ENCODE data around the gene EPSTI1.
A peak's percentile ranks its signal among the peaks of the same experiment; 100 is the strongest.
"Not testable (repeated sequence)": the region's sequence is repeated elsewhere in the genome, so short reads cannot be mapped to it uniquely, and the experiment has no call there.

EPSTI1 gene

GRCh38 chr13:42996584-42996983 is 4.5 kb upstream of the EPSTI1 start:
- Histone ChIP-seq H3K27me3 (peaks cover 8% of the 10 kb centered on the region), H3K4me1 (ENCODE audit: control insufficient read depth in 1 of 2, insufficient read depth in 1 of 2, low read depth in 1 of 2, low read length in 1 of 2) (peaks cover 12 to 16% of the 10 kb centered on the region in 2 experiments), H3K4me3 (ENCODE audit: low read depth in 1 of 2, low read length in 1 of 2) (no peak overlapping the region), H3K9me3 (no peaks in the 10 kb centered on the region), H3K36me3 (no peaks in the 10 kb centered on the region), H3K27ac (no peak overlapping the region)
- TF ChIP-seq CTCF (IDR thresholded peaks at IDR 0.05): no peak

DNA sequence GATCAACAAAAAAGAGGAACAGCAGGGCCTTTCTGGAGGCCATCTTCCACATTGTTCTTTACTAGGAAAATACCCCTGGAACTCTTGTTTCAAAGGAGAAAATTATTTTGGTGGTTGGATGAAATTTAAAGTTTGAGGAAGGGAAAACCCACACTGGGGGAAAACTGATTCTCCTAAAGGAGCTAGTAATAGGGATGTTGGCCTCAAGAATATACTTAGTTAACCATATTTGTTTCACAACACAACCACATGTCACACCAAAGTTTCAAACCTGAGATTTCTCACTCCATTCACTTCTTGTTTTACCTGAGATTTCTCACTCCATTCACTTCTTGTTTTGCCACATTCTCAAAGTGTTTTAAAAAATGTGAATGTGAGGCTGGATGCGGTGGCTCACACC is 2.8 kb upstream of the EPSTI1 start:
- H3K4me1 ChIP-seq (ENCODE audit: control insufficient read depth in 1 of 2, insufficient read depth in 1 of 2, low read depth in 1 of 2, low read length in 1 of 2): peaks cover 19 to 22% of the 10 kb centered on the region in 2 experiments
- H3K36me3 ChIP-seq: no peaks in the 10 kb centered on the region
- no peak overlapping the region for H3K27ac ChIP-seq
- peaks cover 21% of the 10 kb centered on the region for H3K27me3 ChIP-seq
- H3K9me3 ChIP-seq: no peaks in the 10 kb centered on the region
- H3K4me3 ChIP-seq (ENCODE audit: low read depth in 1 of 2, low read length in 1 of 2): no peak overlapping the region
- no peak for TF ChIP-seq CTCF (IDR thresholded peaks at IDR 0.05)

DNA sequence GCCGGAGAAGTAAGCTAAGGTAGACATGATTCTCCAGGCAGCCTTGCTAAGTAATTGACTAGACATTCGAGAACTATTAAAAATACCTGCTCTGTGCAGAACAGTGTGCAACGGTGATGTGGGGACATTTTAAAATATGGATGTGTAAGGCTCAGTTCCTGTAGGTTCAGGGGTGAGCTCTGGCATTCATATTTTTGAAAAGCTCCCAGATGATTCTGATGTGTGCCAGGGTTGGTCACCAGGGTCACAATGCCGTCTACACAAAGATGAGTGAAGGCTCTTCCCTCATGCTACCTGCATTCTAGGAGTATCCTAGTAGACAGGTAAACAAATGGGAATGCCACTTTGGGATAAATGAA is 702 bp upstream of the EPSTI1 start:
- Histone ChIP-seq H3K4me1 (ENCODE audit: control insufficient read depth in 1 of 2, insufficient read depth in 1 of 2, low read depth in 1 of 2, low read length in 1 of 2) (peaks cover 19 to 22% of the 10 kb centered on the region in 2 experiments), H3K27me3 (peaks cover 21% of the 10 kb centered on the region), H3K4me3 (ENCODE audit: low read depth in 1 of 2, low read length in 1 of 2) (peak overlapping the region; percentile 66 to 70), H3K36me3 (no peaks in the 10 kb centered on the region), H3K27ac (peak overlapping the region; percentile 59), H3K9me3 (no peaks in the 10 kb centered on the region)
- no peak for TF ChIP-seq CTCF (IDR thresholded peaks at IDR 0.05)

GRCh38 chr13:42991233-42991897 is 676 bp downstream of the EPSTI1 start:
- H3K9me3 ChIP-seq, H3K36me3 ChIP-seq, H3K27ac ChIP-seq: not testable (repeated sequence)
- Histone ChIP-seq H3K4me3 (ENCODE audit: low read depth in 1 of 2, low read length in 1 of 2) (peak overlapping the region; percentile 66 to 70), H3K27me3 (peaks cover 21% of the 10 kb centered on the region), H3K4me1 (ENCODE audit: control insufficient read depth in 1 of 2, insufficient read depth in 1 of 2, low read depth in 1 of 2, low read length in 1 of 2) (peaks cover 19 to 22% of the 10 kb centered on the region in 2 experiments)

- Histone ChIP-seq H3K4me3 (ENCODE audit: low read depth in 1 of 2, low read length in 1 of 2) (peak overlapping the region; percentile 66 to 70), H3K4me1 (ENCODE audit: control insufficient read depth in 1 of 2, insufficient read depth in 1 of 2, low read depth in 1 of 2, low read length in 1 of 2) (peaks cover 19 to 22% of the 10 kb centered on the region in 2 experiments), H3K27ac (no peak overlapping the region), H3K9me3 (no peaks in the 10 kb centered on the region), H3K36me3 (no peaks in the 10 kb centered on the region), H3K27me3 (peaks cover 21% of the 10 kb centered on the region)
- no peak for TF ChIP-seq CTCF (IDR thresholded peaks at IDR 0.05)
Measured at GRCh38 chr13:42990291-42991232, 1.5 kb downstream of the EPSTI1 start.

- Histone ChIP-seq H3K27ac (no peak overlapping the region), H3K27me3 (peaks cover 8% of the 10 kb centered on the region), H3K4me3 (ENCODE audit: low read depth in 1 of 2, low read length in 1 of 2) (no peak overlapping the region), H3K4me1 (ENCODE audit: control insufficient read depth in 1 of 2, insufficient read depth in 1 of 2, low read depth in 1 of 2, low read length in 1 of 2) (peaks cover 3% of the 10 kb centered on the region in 2 experiments), H3K36me3 (no peaks in the 10 kb centered on the region), H3K9me3 (no peaks in the 10 kb centered on the region)
- no peak for TF ChIP-seq CTCF (IDR thresholded peaks at IDR 0.05)
Measured at GRCh38 chr13:42986176-42986574, 5.9 kb downstream of the EPSTI1 start.
